Motor neuron (in vitro differentiated cells): Measurements from ENCODE around the gene CLCN3. TPM values are rescaled to one million over a fixed set of nuclear protein-coding genes. Genes with fewer than 3 reads are reported as not detected.
A peak's percentile ranks its signal among the peaks of the same experiment; 100 is the strongest.
"Not testable (repeated sequence)": the region's sequence is repeated elsewhere in the genome, so short reads cannot be mapped to it uniquely, and the experiment has no call there.

Experiments
- ATAC-seq, 8 experiments: fragments of 200-7000 bp; cut with Tn5 transposase; replicated peaks in 6 of 8; 2 replicates each; pipeline ENCODE4 v1.8.0; 2021; ENCODE audit warnings: mild to moderate bottlenecking in 8 of 8, moderate library complexity in 8 of 8
- H3K27ac ChIP-seq, 2 donors: fragments of 250-450 bp; sonication (Bioruptor Pico); 2 replicates each; pipeline ENCODE4 v1.9.0; 2021; ENCODE audit warnings: antibody characterized with exemption in 2 of 2, mild to moderate bottlenecking in 2 of 2, moderate library complexity in 1 of 2
- H3K4me1 ChIP-seq, 2 donors: fragments of 250-450 bp; sonication (Bioruptor Pico); replicated peaks in 1 of 2; 2 replicates each; pipeline ENCODE4 v1.6.1; 2021; ENCODE audit warnings: antibody characterized with exemption in 2 of 2, mild to moderate bottlenecking in 2 of 2, moderate library complexity in 1 of 2
- H3K4me3 ChIP-seq, 5 donors: fragments of 250-450 bp; sonication (Bioruptor Pico); 2 replicates each; pipeline ENCODE4 v1.9.0; 2021; ENCODE audit warnings: antibody characterized with exemption in 5 of 5, mild to moderate bottlenecking in 5 of 5, moderate library complexity in 4 of 5
- WGBS, 10 experiments: fragments of 450-650 bp; shearing (Covaris generic); methylation state at CpG; one replicate each; pipeline ENCODE4 v1.0.0; 2022; 5-methylcytosine and 5-hydroxymethylcytosine counted together
- in situ Hi-C, 9 experiments: fragments of 400-800 bp; cut with MboI; loops; one replicate each; pipeline ENCODE4 v1.15.0; 2021; ENCODE audit warnings: low sequenced_read_pairs in 9 of 9, low pct_unique_long_range_greater_than_20kb in 2 of 9; ENCODE audit not compliant: unreplicated experiment in 9 of 9
- total RNA-seq, 8 experiments: library from RNA; unstranded; fragments of 300-600 nt; gene quantifications; 2 replicates each; pipeline versions ENCODE4 v1.2.3 to v1.2.4, GENCODE V29; 2022

CLCN3 gene
- total RNA-seq, 8 experiments from 2014 or later = 54.2 to 128 (median 88.5) TPM

- 0 to 40% (median 9%) methylated on average over 1 to 6 of the region's 6 CpGs for WGBS, 10 experiments
- peak in 1 of 8 experiments; percentile 5 for ATAC-seq
- H3K4me3 ChIP-seq = peak overlapping the region; percentile 56 to 90 (median 62)
- in situ Hi-C loops = loop anchor here in 4 of 9 experiments (25.0 kb wide), 3 partner anchors 90 to 440 kb away; partner anchors contain the start of gene MFAP3L (in 1 of the 4)
- no peak overlapping the region for H3K27ac ChIP-seq
- H3K4me1 ChIP-seq = peaks cover 0 to 6% of the 10 kb centered on the region in 2 donors
These were observed 1.5 kb downstream of the CLCN3 start for GRCh38 chr4:169621731-169622492.

DNA sequence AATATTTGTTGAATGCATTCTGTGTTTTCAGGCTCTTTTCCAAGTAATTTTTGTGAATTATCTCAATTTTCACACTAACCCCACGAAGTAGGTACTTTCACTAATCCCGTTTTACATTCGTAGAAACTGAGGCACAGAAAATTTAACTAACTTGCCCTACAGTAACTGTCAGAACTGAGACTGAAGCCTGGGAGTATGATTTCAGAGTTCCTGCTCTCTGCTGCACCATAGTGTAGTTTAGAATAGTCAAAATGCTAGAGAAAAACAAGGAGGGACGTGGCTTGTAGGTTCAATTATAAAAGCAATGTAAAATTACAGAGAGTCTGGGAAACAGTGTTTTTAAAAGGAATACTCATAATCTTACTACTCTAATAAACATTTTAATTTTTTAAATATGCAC lies 2.2 kb downstream of the CLCN3 start:
- no peak for ATAC-seq
- in situ Hi-C loops = loop anchor here in 4 of 9 experiments (25.0 kb wide), 3 partner anchors 90 to 440 kb away; partner anchors contain the start of gene MFAP3L (in 1 of the 4)
- Histone ChIP-seq H3K4me3 (peak overlapping the region; percentile 56 to 90 (median 62)), H3K4me1 (peaks cover 0 to 6% of the 10 kb centered on the region in 2 donors), H3K27ac (no peak overlapping the region)
- WGBS, 10 experiments = 0 to 56% (median 33%) methylated on average over 1 to 4 of the region's 4 CpGs; no CpG with 5 or more reads in 1 of the 10 experiments

DNA sequence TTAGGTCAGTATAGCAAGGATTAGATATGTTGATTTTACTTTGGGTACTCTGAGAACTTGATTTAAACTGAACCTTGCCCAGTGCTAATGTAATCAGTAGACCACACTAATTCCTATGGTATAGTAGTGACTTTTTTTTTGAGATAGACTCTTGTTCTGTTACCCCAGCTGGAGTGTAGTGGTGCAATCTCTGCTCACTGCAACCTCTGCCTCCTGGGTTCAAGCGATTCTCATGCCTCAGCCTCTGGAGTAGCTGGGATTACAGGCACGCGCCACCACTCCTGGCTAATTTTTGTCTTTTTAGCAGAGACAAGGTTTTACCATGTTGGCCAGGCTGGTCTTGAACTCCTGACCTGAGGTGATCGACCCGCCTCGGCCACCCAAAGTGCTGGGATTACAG lies 3.6 kb downstream of the CLCN3 start:
- WGBS, 10 experiments = 77 to 100% (median 100%) methylated on average over 1 to 5 of the region's 6 CpGs; no CpG with 5 or more reads in 4 of the 10 experiments
- not testable (repeated sequence) for ATAC-seq, H3K4me1 ChIP-seq, H3K27ac ChIP-seq, H3K4me3 ChIP-seq
- in situ Hi-C loops = loop anchor here in 4 of 9 experiments (25.0 kb wide), 3 partner anchors 88 to 438 kb away; partner anchors contain the start of gene MFAP3L (in 1 of the 4)

DNA sequence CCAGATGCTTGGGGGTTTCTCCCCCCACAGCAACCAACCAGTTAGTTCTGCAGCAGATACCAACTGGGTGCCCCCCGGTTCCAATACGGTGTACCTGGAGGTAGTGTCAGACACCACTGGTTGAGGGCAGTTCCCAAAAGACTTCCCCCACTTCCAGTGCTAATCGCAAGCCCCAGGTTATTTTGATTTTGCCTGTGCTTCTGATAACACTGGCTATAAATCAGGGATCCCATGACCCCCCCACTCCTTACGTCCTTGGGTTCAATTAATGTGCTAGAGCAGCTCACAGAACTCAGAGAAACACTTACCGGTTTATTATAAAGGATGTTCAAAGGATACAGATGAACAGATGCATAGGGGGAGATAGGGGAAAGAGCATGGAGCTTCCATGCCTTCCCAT lies 5.5 kb downstream of the CLCN3 start:
- 75 to 100% (median 90%) methylated on average over 2 to 5 of the region's 5 CpGs for WGBS, 10 experiments
- no peak for ATAC-seq
- in situ Hi-C loops = loop anchor here in 1 of 9 experiments (25.0 kb wide), 1 partner anchor 461 kb away; the partner anchor contains the start of gene AADAT

GRCh38 chr4:169626331-169627282 lies 6.2 kb downstream of the CLCN3 start:
- no peaks in the 10 kb centered on the region for H3K4me1 ChIP-seq
- H3K27ac ChIP-seq = no peak overlapping the region
- in situ Hi-C loops = loop anchor here in 1 of 9 experiments (25.0 kb wide), 1 partner anchor 461 kb away; the partner anchor contains the start of gene AADAT
- 91 to 100% (median 96%) methylated on average over 2 to 6 of the region's 6 CpGs; no CpG with 5 or more reads in 1 of the 10 experiments for WGBS, 10 experiments
- peak in 3 of 8 experiments; percentile 13 to 44 (median 15) for ATAC-seq
- H3K4me3 ChIP-seq = no peak overlapping the region

More for the DNA sequence above, 5.5 kb downstream of the CLCN3 start:
- Histone ChIP-seq H3K4me3 (no peak overlapping the region), H3K4me1 (no peaks in the 10 kb centered on the region), H3K27ac (no peak overlapping the region)

DNA sequence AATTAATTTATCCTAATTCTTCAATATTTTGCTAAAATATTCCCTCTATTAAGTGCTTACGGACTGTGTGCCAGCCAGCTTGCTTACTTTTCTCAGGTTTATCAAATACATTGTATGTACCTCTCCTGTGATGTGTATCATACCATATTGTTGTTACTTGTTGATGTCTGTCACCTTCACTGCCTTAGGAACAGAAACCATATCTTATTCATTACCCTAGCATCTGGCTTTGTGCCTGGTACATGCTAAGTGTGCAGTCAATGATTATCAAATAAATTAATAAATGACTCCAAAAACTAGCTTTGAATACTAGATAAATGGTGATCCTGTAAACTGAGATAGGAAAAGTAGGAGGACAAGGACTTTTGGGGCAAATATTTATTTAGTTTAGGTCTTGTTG lies 6.9 kb downstream of the CLCN3 start:
- no peaks in the 10 kb centered on the region for H3K4me1 ChIP-seq
- in situ Hi-C loops = loop anchor here in 1 of 9 experiments (25.0 kb wide), 1 partner anchor 460 kb away; the partner anchor contains the start of gene AADAT
- peak in 1 of 8 experiments; percentile 32 for ATAC-seq
- H3K4me3 ChIP-seq = no peak overlapping the region
- no peak overlapping the region for H3K27ac ChIP-seq
- WGBS, 10 experiments = 80 to 100% (median 100%) methylated on average over 1 of the region's 1 CpG; no CpG with 5 or more reads in 3 of the 10 experiments

GRCh38 chr4:169628579-169628978 lies 8.2 kb downstream of the CLCN3 start:
- ATAC-seq = no peak
- H3K27ac ChIP-seq = no peak overlapping the region
- H3K4me1 ChIP-seq = no peaks in the 10 kb centered on the region
- in situ Hi-C loops = loop anchor here in 1 of 9 experiments (25.0 kb wide), 1 partner anchor 459 kb away; the partner anchor contains the start of gene AADAT
- 75 to 100% (median 93%) methylated on average over 1 to 2 of the region's 2 CpGs; no CpG with 5 or more reads in 2 of the 10 experiments for WGBS, 10 experiments
- H3K4me3 ChIP-seq = no peak overlapping the region

GRCh38 chr4:169630069-169630468 lies 9.7 kb downstream of the CLCN3 start:
- ATAC-seq = no peak
- Histone ChIP-seq H3K4me3 (no peak overlapping the region), H3K4me1 (no peaks in the 10 kb centered on the region), H3K27ac (no peak overlapping the region)
- in situ Hi-C loops = loop anchor here in 1 of 9 experiments (25.0 kb wide), 1 partner anchor 457 kb away; the partner anchor contains the start of gene AADAT
- 69 to 100% (median 98%) methylated on average over 2 to 3 of the region's 3 CpGs for WGBS, 10 experiments

- WGBS, 10 experiments = 36 to 95% (median 87%) methylated on average over 2 to 11 of the region's 11 CpGs
- in situ Hi-C loops = loop anchor here in 1 of 9 experiments (25.0 kb wide), 1 partner anchor 454 kb away; the partner anchor contains the start of gene AADAT
These were observed 12.5 kb downstream of the CLCN3 start for GRCh38 chr4:169632896-169633295.

GRCh38 chr4:169634975-169635374 lies 14.6 kb downstream of the CLCN3 start:
- Histone ChIP-seq H3K4me1 (no peaks in the 10 kb centered on the region), H3K27ac (no peak overlapping the region), H3K4me3 (no peak overlapping the region)
- ATAC-seq = peak in 3 of 8 experiments; percentile 42 to 83 (median 68)
- in situ Hi-C loops = loop anchor here in 1 of 9 experiments (25.0 kb wide), 1 partner anchor 452 kb away; the partner anchor contains the start of gene AADAT
- 33 to 100% (median 94%) methylated on average over 1 of the region's 1 CpG; no CpG with 5 or more reads in 6 of the 10 experiments for WGBS, 10 experiments

More at GRCh38 chr4:169632896-169633295, 12.5 kb downstream of the CLCN3 start:
- no peaks in the 10 kb centered on the region for H3K4me1 ChIP-seq
- no peak overlapping the region for H3K4me3 ChIP-seq
- peak in 1 of 8 experiments; percentile 58 for ATAC-seq
- H3K27ac ChIP-seq = no peak overlapping the region

DNA sequence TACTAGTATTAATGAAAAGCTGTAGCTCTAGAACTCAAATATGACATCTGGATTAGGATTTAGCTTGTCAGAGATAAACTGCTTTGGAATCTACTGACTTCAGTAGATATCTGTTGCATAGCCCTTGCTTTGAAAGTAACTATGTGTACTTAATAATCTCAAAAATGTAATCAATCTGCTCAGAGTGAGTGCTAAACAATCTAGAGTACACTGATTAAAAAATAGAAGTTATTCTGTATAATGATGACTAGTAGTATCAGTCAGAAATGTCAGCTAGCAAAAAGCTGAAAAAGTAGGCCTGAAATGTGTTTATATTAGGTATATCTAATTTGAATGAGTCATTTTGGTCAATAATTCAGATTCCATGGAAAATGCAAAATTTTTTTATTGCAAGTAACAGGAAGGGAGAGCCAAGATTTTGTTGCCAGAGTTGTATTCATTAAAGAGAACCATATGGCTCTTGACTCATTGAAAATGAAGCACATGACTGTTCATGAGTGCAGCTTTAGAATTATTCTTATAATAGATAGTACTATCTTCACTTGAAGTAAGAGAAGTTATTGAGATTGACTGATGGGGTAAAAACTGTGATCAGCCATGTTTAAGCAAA lies 20.0 kb downstream of the CLCN3 start:
- Histone ChIP-seq H3K4me3 (no peak overlapping the region), H3K4me1 (no peaks in the 10 kb centered on the region), H3K27ac (no peak overlapping the region)
- peak in 3 of 8 experiments; percentile 63 to 92 (median 90) for ATAC-seq
- in situ Hi-C loops = loop anchor here in 1 of 9 experiments (25.0 kb wide), 1 partner anchor 447 kb away; the partner anchor contains the start of gene AADAT

DNA sequence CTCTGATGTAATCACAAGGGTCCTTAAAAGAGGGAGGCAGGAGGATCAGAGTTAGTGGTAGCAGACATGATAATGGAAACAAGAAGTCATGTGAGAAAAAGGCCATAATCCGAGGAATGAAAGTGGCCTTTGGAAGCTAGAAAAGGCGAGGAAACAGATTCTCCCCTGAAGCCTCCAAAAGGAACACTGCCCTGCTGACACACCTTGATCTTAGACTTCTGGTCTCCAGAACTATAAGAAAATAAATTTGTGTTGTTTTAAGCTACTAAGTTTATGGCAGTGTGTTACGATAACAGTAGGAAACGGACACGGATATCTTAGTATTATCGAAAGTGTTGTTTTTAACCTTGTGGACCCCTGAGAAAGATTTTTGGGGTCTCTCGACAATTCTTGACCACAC lies 24.4 kb downstream of the CLCN3 start:
- no peak for ATAC-seq
- WGBS, 10 experiments = 91 to 100% (median 96%) methylated on average over 2 to 7 of the region's 7 CpGs; no CpG with 5 or more reads in 1 of the 10 experiments
- no peak overlapping the region for H3K4me3 ChIP-seq
- in situ Hi-C loops = loop anchor here in 1 of 9 experiments (25.0 kb wide), 1 partner anchor 442 kb away; the partner anchor contains the start of gene AADAT
- no peaks in the 10 kb centered on the region for H3K4me1 ChIP-seq
- no peak overlapping the region for H3K27ac ChIP-seq
